Trophoblast cell (in vitro differentiated cells and primary cell): ENCODE data around the gene ENTPD1. TPM values are rescaled to one million over a fixed set of nuclear protein-coding genes. Genes with fewer than 3 reads are reported as not detected.

Experiments
- DNase-seq, 2 donors: peaks; one replicate each; pipeline ENCODE4 v3.0.0-alpha.2; 2016
- H2AFZ ChIP-seq: 2 replicates; pipeline ENCODE4 v1.6.1; 2013; ENCODE audit warnings: low read length, moderate library complexity, mild to moderate bottlenecking; ENCODE audit not compliant: insufficient read depth, poor library complexity
- H2AK5ac ChIP-seq: 2 replicates; pipeline ENCODE4 v1.6.1; 2013; ENCODE audit warnings: mild to moderate bottlenecking, low read length
- H2BK120ac ChIP-seq: 2 replicates; pipeline ENCODE4 v1.6.1; 2013; ENCODE audit warnings: low read length, mild to moderate bottlenecking, moderate library complexity; ENCODE audit not compliant: insufficient read depth, poor library complexity
- H2BK12ac ChIP-seq: 2 replicates; pipeline ENCODE4 v1.6.1; 2013; ENCODE audit warnings: mild to moderate bottlenecking, low read length, moderate library complexity
- H2BK5ac ChIP-seq: 2 replicates; pipeline ENCODE4 v1.6.1; 2013; ENCODE audit warnings: low read length, low read depth, moderate library complexity, mild to moderate bottlenecking; ENCODE audit not compliant: poor library complexity
- H3K14ac ChIP-seq: 2 replicates; pipeline ENCODE4 v1.6.1; 2013; ENCODE audit warnings: mild to moderate bottlenecking, low read length
- H3K18ac ChIP-seq: 2 replicates; pipeline ENCODE4 v1.6.1; 2013; ENCODE audit warnings: mild to moderate bottlenecking, low read length
- H3K23ac ChIP-seq: 2 replicates; pipeline ENCODE4 v1.6.1; 2013; ENCODE audit warnings: low read length
- H3K27ac ChIP-seq: 2 replicates; pipeline ENCODE4 v1.5.1; 2013; ENCODE audit warnings: low read depth, mild to moderate bottlenecking, inconsistent platforms, low read length, moderate library complexity
- H3K27me3 ChIP-seq: 2 replicates; pipeline ENCODE4 v1.6.1; 2013; ENCODE audit warnings: inconsistent platforms, mild to moderate bottlenecking, low read length, moderate library complexity; ENCODE audit not compliant: insufficient read depth
- H3K36me3 ChIP-seq, 2 experiments: 1 replicate in 1 of 2; 2 replicates in 1 of 2; pipeline ENCODE4 v1.6.1; 2013; ENCODE audit warnings: low read length in 2 of 2, mild to moderate bottlenecking in 2 of 2, moderate library complexity in 1 of 2; ENCODE audit not compliant: insufficient read depth in 2 of 2, control insufficient read depth in 1 of 2
- H3K4ac ChIP-seq: 2 replicates; pipeline ENCODE4 v1.6.1; 2013; ENCODE audit warnings: low read depth, mild to moderate bottlenecking, low read length, moderate library complexity
- H3K4me1 ChIP-seq, 2 experiments: 1 replicate in 1 of 2; 2 replicates in 1 of 2; pipeline ENCODE4 v1.6.1; 2013; ENCODE audit warnings: low read length in 2 of 2, mild to moderate bottlenecking in 2 of 2, moderate library complexity in 1 of 2; ENCODE audit not compliant: insufficient read depth in 2 of 2, control insufficient read depth in 1 of 2
- H3K4me2 ChIP-seq: 2 replicates; pipeline ENCODE4 v1.6.1; 2013; ENCODE audit warnings: inconsistent platforms, mild to moderate bottlenecking, low read length, moderate library complexity
- H3K4me3 ChIP-seq: 2 replicates; pipeline ENCODE4 v1.5.1; 2013; ENCODE audit warnings: mild to moderate bottlenecking, low read depth, low read length, inconsistent platforms
- H3K79me1 ChIP-seq: one replicate; pipeline ENCODE4 v1.6.1; 2013; ENCODE audit warnings: low read length
- H3K79me2 ChIP-seq: 2 replicates; pipeline ENCODE4 v1.6.1; 2013; ENCODE audit warnings: low read length, mild to moderate bottlenecking; ENCODE audit not compliant: control insufficient read depth, insufficient read depth, poor library complexity
- H3K9ac ChIP-seq: 2 replicates; pipeline ENCODE4 v1.6.1; 2013; ENCODE audit warnings: mild to moderate bottlenecking, low read length
- H3K9me3 ChIP-seq: 2 replicates; pipeline ENCODE4 v1.6.1; 2013; ENCODE audit warnings: low read depth, mild to moderate bottlenecking, control low read depth, inconsistent platforms, low read length; ENCODE audit not compliant: insufficient read depth
- H4K12ac ChIP-seq: 2 replicates; pipeline ENCODE4 v1.6.1; 2013; ENCODE audit warnings: low read depth, mild to moderate bottlenecking, low read length, moderate library complexity
- H4K8ac ChIP-seq: 2 replicates; pipeline ENCODE4 v1.6.1; 2013; ENCODE audit warnings: low read depth, mild to moderate bottlenecking, low read length, moderate library complexity
- H4K91ac ChIP-seq: one replicate; pipeline ENCODE4 v1.6.1; 2013; ENCODE audit warnings: low read depth, mild to moderate bottlenecking, low read length, moderate library complexity
- WGBS: extraction: QIAGEN DNeasy Blood & Tissue Kit; methylation state at CpG from one replicate; pipeline ENCODE4 v1.1.7; 2013; ENCODE audit warnings: missing lambda C conversion rate; ENCODE audit not compliant: insufficient read length, insufficient coverage; ENCODE audit errors: extremely low coverage; 5-methylcytosine and 5-hydroxymethylcytosine counted together
- polyA plus RNA-seq: library from polyadenylated mRNA; stranded (reverse); fragments of 200-250 nt; gene quantifications from 2 replicates; pipeline ENCODE4 v1.2.3, GENCODE V29; 2013

The ENTPD1 gene, protein sequence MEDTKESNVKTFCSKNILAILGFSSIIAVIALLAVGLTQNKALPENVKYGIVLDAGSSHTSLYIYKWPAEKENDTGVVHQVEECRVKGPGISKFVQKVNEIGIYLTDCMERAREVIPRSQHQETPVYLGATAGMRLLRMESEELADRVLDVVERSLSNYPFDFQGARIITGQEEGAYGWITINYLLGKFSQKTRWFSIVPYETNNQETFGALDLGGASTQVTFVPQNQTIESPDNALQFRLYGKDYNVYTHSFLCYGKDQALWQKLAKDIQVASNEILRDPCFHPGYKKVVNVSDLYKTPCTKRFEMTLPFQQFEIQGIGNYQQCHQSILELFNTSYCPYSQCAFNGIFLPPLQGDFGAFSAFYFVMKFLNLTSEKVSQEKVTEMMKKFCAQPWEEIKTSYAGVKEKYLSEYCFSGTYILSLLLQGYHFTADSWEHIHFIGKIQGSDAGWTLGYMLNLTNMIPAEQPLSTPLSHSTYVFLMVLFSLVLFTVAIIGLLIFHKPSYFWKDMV
- polyA plus RNA-seq: 1.6 and 1.7 TPM in 2 replicates

DNA sequence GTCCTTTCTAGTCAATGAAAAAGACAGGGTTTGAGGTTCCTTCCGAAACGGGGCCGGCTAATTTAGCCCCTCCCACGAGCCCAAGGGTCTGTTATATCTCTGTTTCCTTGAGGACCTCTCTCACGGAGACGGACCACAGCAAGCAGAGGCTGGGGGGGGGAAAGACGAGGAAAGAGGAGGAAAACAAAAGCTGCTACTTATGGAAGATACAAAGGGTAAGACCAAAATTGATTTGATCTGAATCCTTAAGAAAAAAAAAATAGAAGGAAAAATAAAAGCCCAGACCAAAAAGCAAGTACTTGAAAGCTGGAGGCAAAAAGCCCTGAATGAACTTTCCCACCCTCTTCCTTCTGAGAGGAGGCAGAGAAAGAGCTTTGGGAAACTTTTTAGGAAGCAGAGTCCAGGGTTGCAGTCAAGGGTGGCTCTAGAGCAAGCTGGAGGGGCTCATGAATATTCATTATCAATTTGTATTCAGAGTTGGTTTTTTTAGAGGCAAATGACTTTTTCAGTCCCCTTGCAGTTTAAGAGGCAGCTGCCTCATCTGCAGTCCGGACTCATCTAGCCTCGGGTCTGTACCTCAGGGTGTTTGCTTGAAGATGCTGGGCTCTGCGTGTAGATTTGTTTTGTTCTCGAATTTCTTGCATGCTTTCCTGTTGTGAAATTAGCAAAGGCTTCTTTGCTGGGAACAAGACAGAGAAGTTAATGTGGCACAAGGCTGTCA, at the start of gene ENTPD1:
ENTPD1 (plus strand) TSS at position 123 of the 721 bp plus-strand sequence; CDS start at position 200, 77 bp downstream.
- Histone ChIP-seq H2AK5ac (no peak within 1 kb of the TSS), H4K91ac (no peak within 1 kb of the TSS), H3K4me2 (peak within 1 kb of the TSS; percentile 41), H3K23ac (no peak within 1 kb of the TSS), H3K9ac (no peak within 1 kb of the TSS), H3K4me3 (no peak within 1 kb of the TSS), H2BK12ac (no peak within 1 kb of the TSS), H3K27ac (no peak within 1 kb of the TSS), H3K9me3 (no peaks in the 10 kb centered on the region), H2BK120ac (no peak within 1 kb of the TSS), H2BK5ac (no peak within 1 kb of the TSS), H3K27me3 (no peaks in the 10 kb centered on the region), H3K79me2 (no peaks in the 10 kb centered on the region), H3K14ac (no peak within 1 kb of the TSS), H3K4me1 (peaks cover 0 to 5% of the 10 kb centered on the region in 2 experiments), H3K79me1 (no peaks in the 10 kb centered on the region), H2AFZ (no peak within 1 kb of the TSS), H3K4ac (no peak within 1 kb of the TSS), H4K8ac (no peak within 1 kb of the TSS), H3K36me3 (no peaks in the 10 kb centered on the region), H3K18ac (no peak within 1 kb of the TSS), H4K12ac (no peak within 1 kb of the TSS)
- peak; percentile 78 to 93 for DNase-seq
- WGBS: no CpG with 5 or more reads among the region's 11 CpGs

DNA sequence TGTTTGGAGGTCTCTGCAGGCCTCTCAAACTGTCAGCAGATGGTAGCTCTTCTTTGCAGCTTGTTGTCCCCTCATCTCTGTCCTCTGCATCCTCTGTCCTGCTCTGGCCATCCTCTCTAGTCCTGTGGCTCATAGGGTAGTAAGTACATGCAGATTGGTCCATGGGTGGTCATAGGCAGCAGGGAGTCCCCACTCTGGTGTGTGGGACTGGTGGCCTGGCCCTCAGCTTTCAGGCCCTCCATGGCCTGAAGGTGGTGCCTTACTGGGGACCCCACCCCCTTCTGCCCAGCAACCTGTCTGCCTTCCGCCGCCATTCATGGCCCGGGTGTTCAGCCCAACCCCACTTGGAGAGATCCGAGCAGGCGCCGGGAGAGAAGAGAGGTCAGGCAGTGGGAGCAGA, 49.4 kb upstream of the ENTPD1 start:
- DNase-seq: no peak
- no peak overlapping the region for H3K23ac ChIP-seq
- no peak overlapping the region for H3K9ac ChIP-seq
- no peak overlapping the region for H3K18ac ChIP-seq
- no peak overlapping the region for H2AK5ac ChIP-seq
- no peak overlapping the region for H3K4me2 ChIP-seq
- no peak overlapping the region for H3K4ac ChIP-seq
- no peak overlapping the region for H3K14ac ChIP-seq
- no peak overlapping the region for H2BK120ac ChIP-seq
- H3K79me1 ChIP-seq: peaks cover under 1% of the 10 kb centered on the region
- H2AFZ ChIP-seq: no peak overlapping the region
- no peak overlapping the region for H4K12ac ChIP-seq
- no peak overlapping the region for H4K8ac ChIP-seq
- no peak overlapping the region for H2BK5ac ChIP-seq
- H4K91ac ChIP-seq: no peak overlapping the region
- WGBS: no CpG with 5 or more reads among the region's 6 CpGs
- H2BK12ac ChIP-seq: no peak overlapping the region
- H3K27me3 ChIP-seq: no peaks in the 10 kb centered on the region
- H3K79me2 ChIP-seq: no peaks in the 10 kb centered on the region
- no peaks in the 10 kb centered on the region for H3K36me3 ChIP-seq
- no peak overlapping the region for H3K4me3 ChIP-seq
- H3K9me3 ChIP-seq: peaks cover 6% of the 10 kb centered on the region
- H3K4me1 ChIP-seq: peaks cover 3 to 7% of the 10 kb centered on the region in 2 experiments
- no peak overlapping the region for H3K27ac ChIP-seq

DNA sequence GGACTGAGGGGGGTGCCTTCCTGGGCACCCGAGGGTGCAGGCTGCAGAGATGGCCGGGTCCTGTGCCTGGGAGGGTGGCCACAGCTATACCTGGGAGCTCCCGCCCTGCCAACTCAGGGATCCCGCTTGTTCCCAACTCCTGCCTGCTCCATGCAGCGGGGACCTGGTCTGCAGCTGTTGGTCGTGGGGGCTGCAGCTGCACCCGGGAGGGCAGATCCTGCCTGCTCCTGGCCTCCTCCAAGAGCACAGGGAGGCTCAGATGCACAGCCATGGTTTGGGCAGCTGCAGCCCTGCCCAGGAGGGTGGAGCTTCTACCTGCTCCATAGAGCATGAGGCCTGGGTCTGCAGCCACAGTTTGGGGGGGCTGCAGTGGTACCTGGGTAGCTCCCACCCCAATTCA, 49.0 kb upstream of the ENTPD1 start:
- Histone ChIP-seq H3K4me3 (no peak overlapping the region), H2AFZ (no peak overlapping the region), H3K18ac (no peak overlapping the region), H4K91ac (no peak overlapping the region), H3K23ac (no peak overlapping the region), H3K4me2 (no peak overlapping the region), H3K4me1 (peaks cover 3 to 9% of the 10 kb centered on the region in 2 experiments), H3K27ac (no peak overlapping the region), H4K8ac (no peak overlapping the region), H2BK5ac (no peak overlapping the region), H2AK5ac (no peak overlapping the region), H3K14ac (no peak overlapping the region), H3K79me1 (peaks cover 4% of the 10 kb centered on the region), H3K27me3 (no peaks in the 10 kb centered on the region), H2BK120ac (no peak overlapping the region), H2BK12ac (no peak overlapping the region), H3K4ac (no peak overlapping the region), H3K9ac (no peak overlapping the region), H3K79me2 (no peaks in the 10 kb centered on the region), H4K12ac (no peak overlapping the region), H3K9me3 (peaks cover 6% of the 10 kb centered on the region), H3K36me3 (no peaks in the 10 kb centered on the region)
- DNase-seq: no peak
- no CpG with 5 or more reads among the region's 7 CpGs for WGBS

DNA sequence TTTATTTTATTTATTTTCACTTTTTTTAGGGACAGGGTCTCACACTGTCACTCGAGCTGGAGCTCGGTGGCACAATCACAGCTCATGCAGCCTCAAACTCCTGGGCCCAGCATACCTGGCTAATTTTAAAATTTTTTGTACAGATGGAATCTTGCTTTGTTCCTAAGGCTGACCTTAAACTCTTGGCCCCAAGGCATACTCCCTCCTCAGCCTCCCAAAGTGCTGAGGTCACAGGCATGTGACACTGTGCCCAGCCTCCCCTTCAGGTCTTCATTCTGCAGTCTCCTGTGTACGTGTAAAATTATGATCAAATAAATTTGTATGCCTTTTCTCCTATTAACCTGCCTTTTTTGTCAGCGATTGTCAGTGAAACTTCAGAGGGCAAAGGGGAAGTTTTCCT, 44.5 kb upstream of the ENTPD1 start:
- Histone ChIP-seq H2BK5ac (no peak overlapping the region), H3K9me3 (peaks cover 2% of the 10 kb centered on the region), H2AFZ (no peak overlapping the region), H3K27ac (no peak overlapping the region), H3K14ac (no peak overlapping the region), H3K36me3 (no peaks in the 10 kb centered on the region), H3K27me3 (no peaks in the 10 kb centered on the region), H4K8ac (peak overlapping the region; percentile 53), H3K23ac (no peak overlapping the region), H3K79me1 (peaks cover 6% of the 10 kb centered on the region), H2BK120ac (peak overlapping the region; percentile 59), H3K4me2 (no peak overlapping the region), H4K12ac (no peak overlapping the region), H3K18ac (peak overlapping the region; percentile 30), H3K79me2 (no peaks in the 10 kb centered on the region), H3K4ac (no peak overlapping the region), H2BK12ac (no peak overlapping the region), H3K4me1 (peaks cover 3 to 9% of the 10 kb centered on the region in 2 experiments), H3K9ac (no peak overlapping the region), H3K4me3 (no peak overlapping the region), H4K91ac (peak overlapping the region; percentile 55), H2AK5ac (no peak overlapping the region)
- WGBS: no CpG with 5 or more reads among the region's 4 CpGs
- peak; percentile 86 to 91 for DNase-seq
